Esophagus muscularis mucosa (tissue), 4 donors: ENCODE data around the gene MBNL1. TPM values are rescaled to one million over a fixed set of nuclear protein-coding genes. Genes with fewer than 3 reads are reported as not detected.
"Not testable (repeated sequence)": the region's sequence is repeated elsewhere in the genome, so short reads cannot be mapped to it uniquely, and the experiment has no call there.

ENCODE experiments used
- DNase-seq: peaks from one replicate; pipeline ENCODE4 v3.0.0-alpha.2; 2017; ENCODE audit errors: extremely low spot score
- H3K27ac ChIP-seq, 4 donors: fragments of 200-600 bp; sonication (generic); replicated peaks in 1 of 4; 1 replicate in 3 of 4; 2 replicates in 1 of 4; pipeline ENCODE4 v1.5.1; 2016 to 2019; ENCODE audit warnings: mild to moderate bottlenecking in 1 of 4
- H3K27me3 ChIP-seq, 4 donors: fragments of 200-600 bp; sonication (generic); one replicate each; pipeline versions ENCODE4 v1.5.1 to v1.6.0; 2016 to 2019
- H3K36me3 ChIP-seq, 4 donors: fragments of 200-600 bp; sonication (generic); one replicate each; pipeline ENCODE4 v1.5.1; 2016 to 2019
- H3K4me1 ChIP-seq, 4 donors: fragments of 200-600 bp; sonication (generic); one replicate each; pipeline ENCODE4 v1.5.1; 2016 to 2019
- H3K4me3 ChIP-seq, 4 donors: fragments of 200-600 bp; sonication (generic); 1 replicate in 2 of 4; 2 replicates in 2 of 4; pipeline ENCODE4 v1.5.1; 2016 to 2019; ENCODE audit warnings: mild to moderate bottlenecking in 4 of 4, moderate library complexity in 1 of 4
- H3K9me3 ChIP-seq, 4 donors: fragments of 200-600 bp; sonication (generic); 1 replicate in 3 of 4; 2 replicates in 1 of 4; pipeline ENCODE4 v1.5.1; 2016 to 2019
- EP300 ChIP-seq: sonication (generic); formaldehyde crosslinking; IDR thresholded peaks from one replicate; pipeline ENCODE4 v1.6.1; 2017; ENCODE audit warnings: antibody characterized with exemption
- POLR2A ChIP-seq: fragments of 450-650 bp; IDR thresholded peaks from one replicate; pipeline ENCODE4 v1.6.1; 2017; ENCODE audit warnings: antibody characterized with exemption, moderate library complexity, mild to moderate bottlenecking, low read depth
- POLR2AphosphoS5 ChIP-seq, 2 donors: sonication (generic); formaldehyde crosslinking; IDR thresholded peaks; one replicate each; pipeline ENCODE4 v1.6.1; 2017; ENCODE audit warnings: antibody characterized with exemption in 2 of 2
- WGBS: methylation state at CpG from one replicate; pipeline ENCODE4 v1.1.5; 2018; 5-methylcytosine and 5-hydroxymethylcytosine counted together
- intact Hi-C: fragments of 100-400 bp; cut with DNase I; formaldehyde crosslinking; loops from one replicate; pipeline ENCODE4 v1.15.1; 2023
- total RNA-seq, 4 donors: library from RNA; depleted of rRNA; stranded (reverse); fragments of >200 nt; gene quantifications; one replicate each; pipeline versions ENCODE4 v1.1.0 to v1.2.1, GENCODE V29; 2016
- TF ChIP-seq, protein P1 (sequence below), 3 experiments: fragments of 200-600 bp in 2 of 3; fragments of 450-650 bp in 1 of 3; sonication (generic) in 2 of 3; IDR thresholded peaks; one replicate each; pipeline ENCODE4 v1.5.1; 2017 to 2019; ENCODE audit warnings: antibody characterized with exemption in 3 of 3, mild to moderate bottlenecking in 2 of 3, moderate library complexity in 1 of 3

Gene MBNL1
- total RNA-seq, 4 donors from 2014 or later = 635 to 868 (median 720) TPM

DNA sequence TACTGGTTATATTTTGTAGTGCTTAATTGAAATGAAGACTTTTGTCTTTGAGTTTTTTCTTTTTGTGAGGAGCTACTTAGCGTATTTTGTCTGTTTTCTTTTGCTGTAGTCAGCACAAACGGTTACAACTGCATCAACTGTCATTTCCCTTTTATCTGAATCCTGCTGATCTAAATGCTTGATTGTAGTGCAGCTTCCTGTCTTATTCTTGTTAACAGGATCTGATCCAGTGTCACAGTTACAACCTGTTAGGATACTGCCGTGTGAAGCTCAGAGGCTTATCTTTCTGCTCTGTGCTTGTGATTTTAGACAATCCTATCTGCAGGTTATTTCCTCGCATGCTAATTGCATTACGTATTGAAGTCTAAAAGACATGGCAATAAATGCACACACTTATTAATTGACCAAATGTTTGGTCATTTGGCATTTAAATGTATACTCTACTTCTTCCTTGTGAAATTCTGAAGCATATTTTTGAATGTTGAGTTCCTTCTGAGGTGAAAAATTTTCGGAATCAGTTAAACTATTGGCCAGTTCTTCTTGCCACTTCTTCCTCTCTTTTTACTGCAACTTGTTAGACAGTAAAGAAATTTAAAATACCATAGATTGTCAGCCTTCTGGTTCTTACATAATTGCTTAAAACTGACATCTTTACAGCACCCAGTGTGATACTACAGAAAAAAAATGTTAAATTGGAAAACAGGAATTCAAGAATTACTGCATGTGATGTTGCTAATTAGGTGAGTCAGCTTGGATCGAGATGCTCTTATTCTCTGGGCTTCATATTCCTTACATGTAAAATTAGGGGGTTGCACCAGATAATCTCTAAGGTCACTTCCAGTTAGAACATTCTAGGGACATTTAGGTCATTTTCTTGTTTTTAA is 168.2 kb downstream of the MBNL1 start:
- peak in 1 of 2 donors; percentile 17 for TF ChIP-seq POLR2AphosphoS5 (IDR thresholded peaks at IDR 0.05)
- TF ChIP-seq POLR2A = no peak
- peaks cover 6 to 34% (median 19%) of the 10 kb centered on the region in 4 donors for H3K36me3 ChIP-seq
- peaks cover 0 to 6% (median 2%) of the 10 kb centered on the region in 4 donors for H3K9me3 ChIP-seq
- H3K27me3 ChIP-seq = no peaks in the 10 kb centered on the region
- intact Hi-C loops = no loop called here
- DNase-seq = no peak
- H3K4me3 ChIP-seq = peak overlapping the region in 1 of 4 donors; percentile 13
- WGBS = 38% methylated on average over 7 of the region's 7 CpGs
- peak overlapping the region; percentile 25 to 60 (median 43) for H3K27ac ChIP-seq
- H3K4me1 ChIP-seq = peaks cover 26 to 60% (median 48%) of the 10 kb centered on the region in 4 donors

DNA sequence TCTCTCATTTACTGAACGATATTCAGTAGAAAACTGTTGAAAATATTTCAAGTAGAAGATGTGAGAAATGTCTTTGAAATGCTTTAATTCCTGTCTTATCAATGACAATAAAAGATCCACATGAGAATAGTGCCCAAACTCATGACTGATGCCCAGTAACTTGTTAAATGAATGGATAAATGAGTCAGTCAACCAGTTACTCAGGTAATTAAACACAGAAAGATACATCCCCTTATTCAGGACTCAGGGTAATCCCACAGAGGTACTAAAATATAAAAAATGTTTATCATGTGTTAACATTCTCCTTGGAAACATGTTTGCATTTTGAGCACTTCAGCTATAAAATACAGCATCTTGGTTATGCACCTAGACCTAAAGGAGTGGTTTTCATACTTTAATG is 169.5 kb downstream of the MBNL1 start:
- peaks cover 0 to 6% (median 2%) of the 10 kb centered on the region in 4 donors for H3K9me3 ChIP-seq
- TF ChIP-seq POLR2A = no peak
- TF ChIP-seq, protein P1, sequence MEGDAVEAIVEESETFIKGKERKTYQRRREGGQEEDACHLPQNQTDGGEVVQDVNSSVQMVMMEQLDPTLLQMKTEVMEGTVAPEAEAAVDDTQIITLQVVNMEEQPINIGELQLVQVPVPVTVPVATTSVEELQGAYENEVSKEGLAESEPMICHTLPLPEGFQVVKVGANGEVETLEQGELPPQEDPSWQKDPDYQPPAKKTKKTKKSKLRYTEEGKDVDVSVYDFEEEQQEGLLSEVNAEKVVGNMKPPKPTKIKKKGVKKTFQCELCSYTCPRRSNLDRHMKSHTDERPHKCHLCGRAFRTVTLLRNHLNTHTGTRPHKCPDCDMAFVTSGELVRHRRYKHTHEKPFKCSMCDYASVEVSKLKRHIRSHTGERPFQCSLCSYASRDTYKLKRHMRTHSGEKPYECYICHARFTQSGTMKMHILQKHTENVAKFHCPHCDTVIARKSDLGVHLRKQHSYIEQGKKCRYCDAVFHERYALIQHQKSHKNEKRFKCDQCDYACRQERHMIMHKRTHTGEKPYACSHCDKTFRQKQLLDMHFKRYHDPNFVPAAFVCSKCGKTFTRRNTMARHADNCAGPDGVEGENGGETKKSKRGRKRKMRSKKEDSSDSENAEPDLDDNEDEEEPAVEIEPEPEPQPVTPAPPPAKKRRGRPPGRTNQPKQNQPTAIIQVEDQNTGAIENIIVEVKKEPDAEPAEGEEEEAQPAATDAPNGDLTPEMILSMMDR (IDR thresholded peaks at IDR 0.05) = no peak
- H3K27ac ChIP-seq = peak overlapping the region in 2 of 4 donors; percentile 44 to 60
- peaks cover 35 to 72% (median 60%) of the 10 kb centered on the region in 4 donors for H3K4me1 ChIP-seq
- no peaks in the 10 kb centered on the region for H3K27me3 ChIP-seq
- peaks cover 0 to 22% (median 12%) of the 10 kb centered on the region in 4 donors for H3K36me3 ChIP-seq
- H3K4me3 ChIP-seq = no peak overlapping the region
- no peak for DNase-seq
- intact Hi-C loops = no loop called here
- WGBS = 73% methylated on average over 1 of the region's 1 CpG

DNA sequence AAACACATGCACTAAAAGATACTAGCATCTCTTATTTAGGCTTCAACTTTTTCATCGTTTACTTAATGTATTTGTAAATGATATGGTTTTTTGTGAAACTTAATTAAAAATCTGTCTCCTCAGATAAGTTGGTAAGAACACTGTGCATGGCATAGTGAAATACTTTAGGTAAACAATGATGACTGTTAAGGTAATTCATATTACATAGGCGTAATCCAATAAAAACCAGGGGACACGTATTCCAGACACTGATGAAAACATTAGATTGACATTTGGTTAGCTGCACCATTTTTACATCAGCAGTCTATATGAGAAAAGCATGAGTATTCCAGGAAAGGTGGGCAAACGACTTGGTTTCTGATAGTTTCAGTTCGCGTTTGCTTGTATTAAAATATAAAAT is 170.0 kb downstream of the MBNL1 start:
- WGBS = 55% methylated on average over 6 of the region's 6 CpGs
- Histone ChIP-seq H3K36me3 (peaks cover 0 to 16% (median 9%) of the 10 kb centered on the region in 4 donors), H3K4me3 (no peak overlapping the region), H3K27me3 (no peaks in the 10 kb centered on the region), H3K4me1 (peaks cover 38 to 77% (median 65%) of the 10 kb centered on the region in 4 donors), H3K27ac (peak overlapping the region in 3 of 4 donors; percentile 24 to 60 (median 44)), H3K9me3 (peaks cover 0 to 6% (median 2%) of the 10 kb centered on the region in 4 donors)
- intact Hi-C loops = no loop called here
- no peak for DNase-seq
- TF ChIP-seq, protein P1 (IDR thresholded peaks at IDR 0.05) = no peak
- TF ChIP-seq POLR2AphosphoS5 (IDR thresholded peaks at IDR 0.05) (peak in 1 of 2 donors; percentile 14), EP300 (no peak), POLR2A (no peak)

DNA sequence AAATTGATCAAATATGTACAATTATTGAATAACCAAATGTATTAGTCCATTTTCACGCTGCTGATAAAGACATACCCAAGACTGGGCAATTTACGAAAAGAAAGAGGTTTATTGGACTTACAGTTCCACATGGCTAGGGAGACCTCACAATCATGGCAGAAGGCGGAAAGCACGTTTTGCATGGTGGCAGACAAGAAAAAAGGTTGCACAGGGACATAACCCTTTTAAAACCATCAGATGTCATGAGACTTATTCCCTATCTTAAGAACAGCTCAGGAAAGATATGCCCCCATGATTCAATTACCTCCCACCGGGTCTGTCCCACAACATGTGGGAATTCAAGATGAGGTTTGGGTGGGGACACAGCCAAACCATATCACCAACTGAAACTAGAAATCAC is 171.5 kb downstream of the MBNL1 start:
- not testable (repeated sequence) for DNase-seq, H3K27ac ChIP-seq, H3K36me3 ChIP-seq, H3K9me3 ChIP-seq, H3K27me3 ChIP-seq, H3K4me3 ChIP-seq
- intact Hi-C loops = loop anchor here (5.0 kb wide), 1 partner anchor 158 kb away; no protein-coding TSS in a partner anchor
- H3K4me1 ChIP-seq = peaks cover 54 to 92% (median 80%) of the 10 kb centered on the region in 4 donors
- WGBS = 89% methylated on average over 5 of the region's 5 CpGs

DNA sequence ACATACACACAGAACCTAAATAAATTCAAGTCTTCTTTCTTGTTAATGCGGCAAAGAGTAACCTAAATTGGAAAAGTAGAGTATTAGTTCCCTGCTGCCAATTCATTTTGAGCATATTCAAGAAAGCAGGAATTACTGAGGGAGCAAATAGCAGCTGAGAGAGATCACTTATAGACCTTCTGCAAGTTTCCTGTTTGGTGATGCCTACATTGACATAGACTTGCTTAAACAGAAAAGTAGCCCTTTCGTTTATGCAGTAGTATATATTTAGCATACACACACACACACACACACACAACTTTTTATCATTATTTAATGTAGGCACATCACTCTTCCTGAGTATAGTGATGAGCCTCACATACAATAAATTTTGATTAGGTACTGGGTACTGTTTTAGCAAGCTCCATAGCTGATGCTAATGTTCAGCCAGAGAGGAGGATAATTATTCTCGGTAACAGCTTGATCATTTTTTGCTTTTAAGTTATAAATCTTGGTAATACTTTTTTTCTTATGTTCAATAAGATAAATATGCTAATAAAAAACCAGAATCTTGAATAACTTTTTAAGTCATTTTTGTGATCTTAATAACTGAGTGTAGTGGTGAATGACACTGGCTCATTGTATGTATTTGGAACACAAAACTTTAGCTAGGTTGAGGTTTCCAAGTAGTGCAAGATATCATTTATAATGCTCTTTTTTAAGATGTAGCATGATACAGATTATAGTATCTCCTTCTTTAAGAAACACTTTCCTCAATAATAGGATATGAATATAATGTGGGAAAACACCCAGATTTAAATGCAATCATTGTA is 174.7 kb downstream of the MBNL1 start:
- WGBS = 38% methylated on average over 3 of the region's 3 CpGs
- Histone ChIP-seq H3K27ac (peak overlapping the region; percentile 40 to 57 (median 48)), H3K36me3 (peaks cover 0 to 33% (median 11%) of the 10 kb centered on the region in 4 donors), H3K9me3 (no peaks in the 10 kb centered on the region), H3K4me1 (peaks cover 41 to 89% (median 80%) of the 10 kb centered on the region in 4 donors), H3K4me3 (peak overlapping the region in 2 of 4 donors; percentile 3 to 6), H3K27me3 (no peaks in the 10 kb centered on the region)
- intact Hi-C loops = loop anchor here (5.0 kb wide), 1 partner anchor 161 kb away; no protein-coding TSS in a partner anchor
- DNase-seq = no peak
- TF ChIP-seq POLR2A = no peak
- TF ChIP-seq POLR2AphosphoS5 (IDR thresholded peaks at IDR 0.05) = no peak
- TF ChIP-seq, protein P1 (IDR thresholded peaks at IDR 0.05) = no peak
- TF ChIP-seq EP300 = no peak
